Hepatocyte (in vitro differentiated cells): ENCODE results near the gene CUX1.

Experiments
- CTCF ChIP-seq: fragments of 200-600 bp; sonication (generic); IDR thresholded peaks from 2 replicates; pipeline ENCODE4 v1.5.1; 2016; ENCODE audit warnings: antibody characterized with exemption, mild to moderate bottlenecking; ENCODE audit not compliant: poor library complexity
- EZH2 ChIP-seq: fragments of 200-600 bp; sonication (generic); IDR thresholded peaks from 2 replicates; pipeline ENCODE4 v1.6.1; 2016; ENCODE audit warnings: antibody characterized with exemption, mild to moderate bottlenecking, borderline replicate concordance

GRCh38 chr7:102195361-102195760 is 377.9 kb downstream of the CUX1 start:
- TF ChIP-seq CTCF (no peak), EZH2 (no peak)
